OCI-LY3 (cell line): ENCODE measurements around the gene ATP11B.

ENCODE experiments used
- H2AFZ ChIP-seq: fragments of 200-600, 300-600 bp; shearing (Covaris generic); 2 replicates; pipeline ENCODE4 v1.6.0; 2014; ENCODE audit warnings: antibody characterized with exemption, low read depth, low read length
- H3K27ac ChIP-seq: fragments of 200-600, 300-600 bp; sonication (generic); 2 replicates; pipeline ENCODE4 v1.5.1; 2014; ENCODE audit warnings: mild to moderate bottlenecking, low read length, moderate library complexity, mixed read lengths
- H3K27me3 ChIP-seq: fragments of 200-600, 300-600 bp; sonication (generic); 2 replicates; pipeline ENCODE4 v1.6.1; 2014; ENCODE audit warnings: low read depth, low read length, mixed read lengths
- H3K36me3 ChIP-seq: fragments of 200-600, 300-600 bp; sonication (generic); replicated peaks from 2 replicates; pipeline ENCODE3; 2014; ENCODE audit warnings: low read depth, low read length, mixed read lengths
- H3K4me1 ChIP-seq: fragments of 300-600, 200-600 bp; sonication (generic); 2 replicates; pipeline ENCODE4 v1.6.1; 2014; ENCODE audit warnings: low read length, mixed read lengths
- H3K4me2 ChIP-seq: fragments of 200-600, 300-600 bp; sonication (generic); 2 replicates; pipeline ENCODE4 v1.6.1; 2014; ENCODE audit warnings: low read length, mixed read lengths
- H3K4me3 ChIP-seq: fragments of 300-600, 200-600 bp; sonication (generic); 2 replicates; pipeline ENCODE4 v1.5.1; 2014; ENCODE audit warnings: antibody characterized with exemption, mild to moderate bottlenecking, low read length, moderate library complexity
- H3K79me2 ChIP-seq: fragments of 300-600, 200-600 bp; shearing (Covaris generic); 2 replicates; pipeline ENCODE4 v1.6.1; 2014; ENCODE audit warnings: mild to moderate bottlenecking, low read length, mixed read lengths
- H3K9ac ChIP-seq: fragments of 300-600, 200-600 bp; shearing (Covaris generic); 2 replicates; pipeline ENCODE4 v1.6.0; 2014; ENCODE audit warnings: mild to moderate bottlenecking, low read length, moderate library complexity
- H3K9me3 ChIP-seq: fragments of 200-600, 300-600 bp; shearing (Covaris generic); 2 replicates; pipeline ENCODE4 v1.6.1; 2014; ENCODE audit warnings: low read length, mixed read lengths; ENCODE audit not compliant: insufficient read depth
- H4K20me1 ChIP-seq: fragments of 200-600, 300-600 bp; sonication (generic); 2 replicates; pipeline ENCODE4 v1.6.1; 2016; ENCODE audit warnings: low read length, mixed read lengths; ENCODE audit not compliant: insufficient read depth
- EZH2phosphoT487 ChIP-seq: fragments of 200-600 bp; shearing (Covaris generic); IDR thresholded peaks from 2 replicates; pipeline ENCODE4 v1.6.1; 2018; ENCODE audit warnings: antibody characterized with exemption, mixed run types, low read depth
- TF ChIP-seq, protein P1 (sequence below): fragments of 200-600, 300-600 bp; sonication (generic); IDR thresholded peaks from 2 replicates; pipeline ENCODE4 v1.5.1; 2014; ENCODE audit warnings: antibody characterized with exemption, low read length, low read depth

ATP11B gene

DNA sequence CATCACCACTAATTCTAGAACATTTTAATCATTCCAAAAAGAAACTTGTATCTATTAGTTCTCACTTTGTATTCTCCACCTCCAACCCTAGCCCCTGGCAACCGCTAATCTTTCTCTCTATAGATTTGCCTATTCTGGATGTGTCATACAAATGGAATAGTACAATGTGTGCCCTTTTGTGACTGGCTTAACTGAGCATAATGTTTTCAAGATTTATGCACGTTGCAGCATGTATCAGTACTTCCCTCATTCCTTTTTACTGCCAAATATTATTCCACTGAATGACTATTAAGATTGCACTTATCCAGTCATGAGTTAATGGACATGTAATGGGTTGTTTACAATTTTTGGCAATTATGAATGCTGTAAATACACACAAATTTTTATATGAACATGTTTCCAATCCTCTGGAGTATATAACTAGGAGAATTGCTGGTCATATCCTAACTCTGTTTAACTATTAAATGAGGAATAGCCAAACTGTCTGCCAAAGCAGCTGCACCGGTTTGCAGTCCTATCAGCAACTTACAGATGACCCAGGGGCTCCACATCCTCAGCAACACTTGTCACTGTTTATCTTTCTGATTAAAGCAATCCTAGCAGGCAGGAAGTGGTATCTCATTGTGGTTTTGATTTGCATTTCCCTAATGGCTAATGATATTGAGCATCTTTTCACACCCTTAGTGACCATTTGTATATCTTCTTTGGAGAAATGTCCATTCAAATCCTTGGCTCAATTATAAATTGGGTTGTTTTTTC, 144.2 kb downstream of the ATP11B start:
- Histone ChIP-seq H3K9me3 (peaks cover 3% of the 10 kb centered on the region; the same call in 1 of the 2 replicates), H4K20me1 (peaks cover 4% of the 10 kb centered on the region; the same call in 1 of the 2 replicates), H3K4me1 (peaks cover 29% of the 10 kb centered on the region), H3K27ac (no peak overlapping the region), H3K79me2 (0 out of 2 replicates have a peak, but pooled peaks cover 4% of the 10 kb centered on the region), H3K4me3 (no peak overlapping the region), H3K9ac (no peak overlapping the region), H3K4me2 (no peak overlapping the region), H3K36me3 (peaks cover 23% of the 10 kb centered on the region), H3K27me3 (no peaks in the 10 kb centered on the region), H2AFZ (no peak overlapping the region)
- no peak for TF ChIP-seq EZH2phosphoT487
- TF ChIP-seq, protein P1, sequence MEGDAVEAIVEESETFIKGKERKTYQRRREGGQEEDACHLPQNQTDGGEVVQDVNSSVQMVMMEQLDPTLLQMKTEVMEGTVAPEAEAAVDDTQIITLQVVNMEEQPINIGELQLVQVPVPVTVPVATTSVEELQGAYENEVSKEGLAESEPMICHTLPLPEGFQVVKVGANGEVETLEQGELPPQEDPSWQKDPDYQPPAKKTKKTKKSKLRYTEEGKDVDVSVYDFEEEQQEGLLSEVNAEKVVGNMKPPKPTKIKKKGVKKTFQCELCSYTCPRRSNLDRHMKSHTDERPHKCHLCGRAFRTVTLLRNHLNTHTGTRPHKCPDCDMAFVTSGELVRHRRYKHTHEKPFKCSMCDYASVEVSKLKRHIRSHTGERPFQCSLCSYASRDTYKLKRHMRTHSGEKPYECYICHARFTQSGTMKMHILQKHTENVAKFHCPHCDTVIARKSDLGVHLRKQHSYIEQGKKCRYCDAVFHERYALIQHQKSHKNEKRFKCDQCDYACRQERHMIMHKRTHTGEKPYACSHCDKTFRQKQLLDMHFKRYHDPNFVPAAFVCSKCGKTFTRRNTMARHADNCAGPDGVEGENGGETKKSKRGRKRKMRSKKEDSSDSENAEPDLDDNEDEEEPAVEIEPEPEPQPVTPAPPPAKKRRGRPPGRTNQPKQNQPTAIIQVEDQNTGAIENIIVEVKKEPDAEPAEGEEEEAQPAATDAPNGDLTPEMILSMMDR = no peak

DNA sequence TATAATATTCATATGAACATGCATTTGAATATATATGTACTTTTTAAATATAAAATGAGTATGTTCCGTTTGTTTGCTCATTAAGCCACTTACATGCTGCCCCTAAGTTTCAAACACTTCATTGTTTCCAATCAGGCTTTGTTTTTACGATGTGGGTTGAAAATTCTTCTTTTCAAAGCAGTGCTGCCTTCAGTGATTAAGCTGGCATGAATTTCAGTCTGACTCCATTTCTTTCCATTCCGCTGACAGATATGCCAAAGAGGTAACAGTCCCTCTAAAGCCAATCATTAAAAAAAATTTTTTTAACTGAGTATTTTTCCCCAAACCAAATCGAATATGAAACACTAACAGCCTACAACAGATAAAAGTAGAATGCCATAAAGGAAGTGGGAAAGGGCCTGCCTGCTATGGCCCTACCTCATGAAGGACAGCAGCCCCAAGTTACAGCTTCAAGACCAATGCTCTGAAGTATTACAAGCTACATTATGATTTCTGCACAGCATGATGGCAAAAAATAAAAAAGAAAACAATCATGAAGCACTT, 147.0 kb downstream of the ATP11B start:
- Histone ChIP-seq H3K36me3 (peaks cover 16% of the 10 kb centered on the region), H4K20me1 (peaks cover 4% of the 10 kb centered on the region; the same call in 1 of the 2 replicates), H3K27me3 (no peaks in the 10 kb centered on the region), H3K79me2 (0 out of 2 replicates have a peak, but pooled peaks cover under 1% of the 10 kb centered on the region), H3K4me3 (no peak overlapping the region), H3K9ac (no peak overlapping the region), H3K9me3 (no peaks in the 10 kb centered on the region), H3K4me1 (peaks cover 25% of the 10 kb centered on the region), H3K4me2 (no peak overlapping the region), H3K27ac (no peak overlapping the region), H2AFZ (no peak overlapping the region)
- TF ChIP-seq, protein P1 = no peak
- TF ChIP-seq EZH2phosphoT487 = no peak

DNA sequence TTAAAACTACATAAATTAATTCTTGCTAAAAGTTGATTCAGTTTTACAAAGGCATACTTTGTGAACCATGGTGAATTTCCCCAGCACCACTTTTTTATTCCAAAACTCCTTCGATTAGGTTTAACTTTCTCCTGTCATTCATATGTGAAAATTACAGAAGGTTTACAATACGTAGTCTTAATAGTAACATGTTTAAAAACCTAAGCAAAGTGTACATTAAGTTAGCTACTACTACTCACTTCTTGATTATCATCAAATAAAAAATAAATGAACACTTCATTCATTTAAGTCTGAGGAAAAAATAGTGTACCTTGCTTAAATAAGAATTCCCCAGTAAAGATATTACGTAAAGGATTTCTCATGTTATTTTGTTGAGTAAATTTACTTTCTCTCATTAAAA, 148.4 kb downstream of the ATP11B start:
- Histone ChIP-seq H3K4me1 (peaks cover 11% of the 10 kb centered on the region), H3K4me2 (no peak overlapping the region), H3K9me3 (no peaks in the 10 kb centered on the region), H3K4me3 (no peak overlapping the region), H3K27me3 (no peaks in the 10 kb centered on the region), H2AFZ (no peak overlapping the region), H3K36me3 (peaks cover 28% of the 10 kb centered on the region), H3K9ac (no peak overlapping the region), H4K20me1 (peaks cover 4% of the 10 kb centered on the region; the same call in 1 of the 2 replicates), H3K27ac (no peak overlapping the region), H3K79me2 (no peaks in the 10 kb centered on the region)
- no peak for TF ChIP-seq EZH2phosphoT487
- TF ChIP-seq, protein P1 = no peak

DNA sequence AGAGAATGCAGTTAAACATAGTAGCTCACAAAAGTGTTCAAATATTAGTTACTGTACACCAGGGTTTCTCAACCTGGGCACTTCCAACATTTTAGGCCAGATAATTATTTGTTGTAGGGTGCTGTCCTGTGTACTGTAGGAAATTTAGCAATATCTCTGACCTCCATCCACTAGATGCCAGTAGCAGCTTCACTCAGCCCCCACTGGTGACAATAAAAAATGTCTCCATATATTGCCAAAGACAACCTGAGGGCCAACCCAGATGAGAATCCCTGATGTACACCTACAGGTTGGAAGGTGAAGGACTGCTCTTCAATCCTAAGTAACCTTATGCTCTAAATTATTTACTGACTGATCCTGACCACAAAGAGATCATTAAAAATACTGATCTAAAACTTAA, 154.6 kb downstream of the ATP11B start:
- H2AFZ ChIP-seq = no peak overlapping the region
- no peak overlapping the region for H3K9ac ChIP-seq
- 0 out of 2 replicates have a peak overlapping the region, but pooled peaks have one; percentile 21 for H3K4me2 ChIP-seq
- H4K20me1 ChIP-seq = no peaks in the 10 kb centered on the region
- H3K79me2 ChIP-seq = peaks cover 18% of the 10 kb centered on the region
- H3K27me3 ChIP-seq = no peaks in the 10 kb centered on the region
- H3K4me3 ChIP-seq = no peak overlapping the region
- peaks cover 38% of the 10 kb centered on the region for H3K36me3 ChIP-seq
- H3K9me3 ChIP-seq = no peaks in the 10 kb centered on the region
- TF ChIP-seq, protein P1 = peak; percentile 49
- TF ChIP-seq EZH2phosphoT487 = no peak
- H3K27ac ChIP-seq = peak overlapping the region; percentile 47
- H3K4me1 ChIP-seq = peaks cover 8% of the 10 kb centered on the region
